ENCODE data around the gene CCIN.

- TF ChIP-seq, protein P1, sequence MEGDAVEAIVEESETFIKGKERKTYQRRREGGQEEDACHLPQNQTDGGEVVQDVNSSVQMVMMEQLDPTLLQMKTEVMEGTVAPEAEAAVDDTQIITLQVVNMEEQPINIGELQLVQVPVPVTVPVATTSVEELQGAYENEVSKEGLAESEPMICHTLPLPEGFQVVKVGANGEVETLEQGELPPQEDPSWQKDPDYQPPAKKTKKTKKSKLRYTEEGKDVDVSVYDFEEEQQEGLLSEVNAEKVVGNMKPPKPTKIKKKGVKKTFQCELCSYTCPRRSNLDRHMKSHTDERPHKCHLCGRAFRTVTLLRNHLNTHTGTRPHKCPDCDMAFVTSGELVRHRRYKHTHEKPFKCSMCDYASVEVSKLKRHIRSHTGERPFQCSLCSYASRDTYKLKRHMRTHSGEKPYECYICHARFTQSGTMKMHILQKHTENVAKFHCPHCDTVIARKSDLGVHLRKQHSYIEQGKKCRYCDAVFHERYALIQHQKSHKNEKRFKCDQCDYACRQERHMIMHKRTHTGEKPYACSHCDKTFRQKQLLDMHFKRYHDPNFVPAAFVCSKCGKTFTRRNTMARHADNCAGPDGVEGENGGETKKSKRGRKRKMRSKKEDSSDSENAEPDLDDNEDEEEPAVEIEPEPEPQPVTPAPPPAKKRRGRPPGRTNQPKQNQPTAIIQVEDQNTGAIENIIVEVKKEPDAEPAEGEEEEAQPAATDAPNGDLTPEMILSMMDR (IDR thresholded peaks at IDR 0.05), result no peak
- no peak for TF ChIP-seq POLR2A (IDR thresholded peaks at IDR 0.05)
Measured at GRCh38 chr9:36191290-36191645, 22.1 kb downstream of the CCIN start.
